GM18505 (cell line): ENCODE results near the gene MSH5.

Experiments used
- ATAC-seq: cut with Tn5 transposase; IDR thresholded peaks from one replicate; pipeline ENCODE4 v1.9.1; 2021; ENCODE audit not compliant: unreplicated experiment
- POLR2A ChIP-seq: IDR thresholded peaks from 4 replicates; pipeline ENCODE4 v1.6.1; 2011; ENCODE audit warnings: borderline replicate concordance; ENCODE audit not compliant: insufficient read depth, insufficient read length; ENCODE audit errors: extremely low read depth

MSH5 gene

DNA sequence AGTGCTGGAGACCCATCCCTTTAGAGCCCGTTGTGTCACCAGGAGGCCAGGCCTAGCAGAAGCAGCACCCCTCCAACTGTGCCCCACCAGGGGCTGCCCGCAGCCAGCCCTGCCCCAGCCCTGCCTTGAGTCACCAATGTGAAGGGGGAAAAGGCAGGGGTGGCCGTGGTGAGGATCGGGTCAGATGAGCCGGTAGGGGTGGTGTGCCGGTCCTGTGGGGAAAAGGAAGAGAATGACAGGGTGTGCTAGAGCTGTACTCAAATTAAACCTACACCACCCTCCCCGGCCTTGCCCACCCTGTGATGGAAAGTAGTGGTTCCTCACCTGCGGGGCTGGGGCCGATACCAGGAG lies 25.7 kb downstream of the MSH5 start:
- no peak for TF ChIP-seq POLR2A
- no peak for ATAC-seq

- ATAC-seq: no peak
- no peak for TF ChIP-seq POLR2A
These were observed 26.3 kb downstream of the MSH5 start for GRCh38 chr6:31765910-31766794.

- TF ChIP-seq POLR2A: no peak
- ATAC-seq: no peak
These were observed 27.4 kb downstream of the MSH5 start for GRCh38 chr6:31767096-31767645.

- TF ChIP-seq POLR2A: no peak
- ATAC-seq: no peak
These were observed 28.8 kb downstream of the MSH5 start for GRCh38 chr6:31768363-31769257.

DNA sequence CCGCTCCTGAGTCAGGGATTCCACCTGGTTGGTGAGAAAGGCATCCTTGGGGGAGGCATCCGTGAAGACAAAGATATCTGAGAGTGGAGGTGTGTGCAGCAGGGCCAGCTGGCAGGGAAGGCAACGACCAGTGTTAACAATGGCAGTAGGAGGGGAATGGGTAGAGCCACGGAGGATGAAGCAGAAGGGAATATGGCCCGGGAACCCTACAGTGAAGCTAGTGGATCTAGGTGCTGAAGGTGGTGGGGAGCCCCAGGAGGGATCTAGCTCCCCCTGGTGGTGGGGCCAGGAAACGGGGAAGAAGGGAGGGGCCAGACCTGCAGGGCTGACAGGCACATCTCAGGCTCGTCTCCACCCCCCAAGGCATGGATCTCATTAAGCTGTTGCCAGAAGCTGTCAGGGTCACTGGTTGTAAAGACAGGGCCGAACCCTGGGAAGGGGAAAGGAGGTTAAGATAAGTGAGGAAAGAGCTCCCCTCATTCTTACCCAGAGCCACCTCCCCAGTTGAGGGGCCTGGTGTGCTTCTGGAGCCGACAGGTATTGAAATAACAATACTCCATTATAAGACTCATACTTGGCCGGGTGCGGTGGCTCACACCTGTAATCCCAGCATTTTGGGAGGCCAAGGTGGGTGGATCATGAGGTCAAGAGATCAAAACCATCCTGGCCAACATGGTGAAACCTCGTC lies 30.0 kb downstream of the MSH5 start:
- TF ChIP-seq POLR2A: no peak
- no peak for ATAC-seq

- TF ChIP-seq POLR2A: no peak
- no peak for ATAC-seq
These were observed 31.1 kb downstream of the MSH5 start for GRCh38 chr6:31770860-31771259.

DNA sequence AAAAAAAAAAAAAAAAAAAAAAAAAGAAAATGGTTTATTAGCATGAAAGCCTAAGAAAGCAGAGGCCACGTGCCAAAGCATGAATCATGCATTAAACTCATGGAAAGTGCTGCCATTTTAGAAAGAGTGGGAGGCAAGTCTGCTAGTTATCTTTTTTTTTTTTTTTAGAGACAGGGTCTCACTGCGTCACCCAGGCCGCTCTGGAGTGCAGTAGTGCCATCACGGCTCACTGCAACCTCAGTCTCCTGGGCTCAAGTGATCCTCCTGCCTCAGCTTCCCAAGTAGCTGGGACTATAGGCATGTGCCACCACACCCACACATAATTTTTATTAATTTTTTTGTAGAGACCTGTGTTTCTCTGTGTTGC lies 32.2 kb downstream of the MSH5 start:
- no peak for ATAC-seq
- no peak for TF ChIP-seq POLR2A

- TF ChIP-seq POLR2A: no peak
- no peak for ATAC-seq
These were observed 35.4 kb downstream of the MSH5 start for GRCh38 chr6:31775184-31775583.

DNA sequence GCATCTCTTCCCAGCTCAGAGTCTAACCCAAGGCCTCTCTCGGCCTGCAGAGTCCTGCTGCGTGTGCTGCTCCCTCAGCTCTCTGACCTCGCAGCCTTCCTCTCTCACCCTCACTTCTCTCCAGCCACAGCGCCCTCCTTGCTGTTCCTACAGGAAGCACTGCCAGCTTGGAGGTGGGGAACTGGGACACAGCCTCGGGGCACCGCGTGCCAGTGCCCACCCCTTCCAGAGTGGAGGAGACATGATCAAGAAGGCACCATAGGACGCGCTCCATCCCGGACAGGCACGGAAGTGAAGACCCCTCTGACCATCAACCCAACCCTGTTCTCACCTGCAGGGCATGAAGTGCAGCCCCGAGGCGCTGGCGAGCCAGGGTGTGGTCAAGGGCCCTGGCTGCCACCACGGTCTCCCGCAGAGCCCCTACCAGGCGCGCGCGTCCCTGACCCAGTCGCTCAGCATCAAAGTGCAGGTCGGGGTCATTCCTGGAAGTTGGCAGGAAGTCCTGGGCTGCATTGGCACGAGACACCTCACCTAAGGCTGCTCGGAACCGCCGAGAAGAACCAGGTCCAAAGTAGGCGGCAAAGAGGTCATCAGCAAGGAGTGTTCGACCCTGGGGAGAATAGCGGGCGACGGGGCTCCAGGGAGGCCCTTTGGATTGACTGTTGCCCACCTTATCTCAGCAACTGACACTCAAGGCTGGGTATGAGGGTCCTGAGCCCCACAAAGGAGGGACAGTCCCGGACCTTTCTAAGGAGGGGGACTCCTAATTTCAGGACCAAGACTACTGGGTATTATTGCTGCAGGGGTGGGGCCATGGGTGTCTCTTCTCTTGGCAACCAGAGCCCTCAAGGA lies 36.1 kb downstream of the MSH5 start:
- TF ChIP-seq POLR2A: no peak
- no peak for ATAC-seq

DNA sequence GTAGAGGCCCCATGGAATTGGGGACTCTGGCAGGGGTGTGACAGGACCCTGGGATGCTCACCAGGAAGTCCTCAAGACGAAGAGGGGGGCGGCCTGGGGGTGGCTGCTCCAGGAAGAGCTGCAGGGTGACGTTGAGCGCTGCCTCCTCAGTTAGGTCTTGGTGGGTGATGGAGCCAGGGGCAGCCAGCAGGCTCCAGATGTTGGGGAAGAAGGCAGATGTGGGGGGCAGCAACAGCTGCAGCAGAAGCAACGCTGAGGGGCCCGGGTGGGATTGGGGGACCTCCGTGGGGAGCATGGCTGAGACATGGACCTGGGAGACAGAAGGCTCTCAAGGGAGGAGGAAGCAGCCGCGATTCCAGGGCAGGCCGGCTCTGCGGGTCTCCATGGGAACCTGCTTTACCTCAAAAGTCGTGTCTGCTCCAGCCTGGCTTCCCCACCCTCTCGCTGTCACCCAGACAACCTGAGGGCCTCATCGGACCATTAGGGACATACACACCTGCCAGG lies 36.7 kb downstream of the MSH5 start:
- ATAC-seq: no peak
- no peak for TF ChIP-seq POLR2A

- peak; percentile 64 for ATAC-seq
- peak; percentile 30 for TF ChIP-seq POLR2A
These were observed 37.3 kb downstream of the MSH5 start, which contains the start of gene VWA7 for GRCh38 chr6:31776989-31777666. VWA7 (minus strand) TSS chr6:31777328; CDS start chr6:31776779, 549 bp downstream.

- ATAC-seq: no peak
- TF ChIP-seq POLR2A: no peak
These were observed 37.9 kb downstream of the MSH5 start for GRCh38 chr6:31777667-31778050.

DNA sequence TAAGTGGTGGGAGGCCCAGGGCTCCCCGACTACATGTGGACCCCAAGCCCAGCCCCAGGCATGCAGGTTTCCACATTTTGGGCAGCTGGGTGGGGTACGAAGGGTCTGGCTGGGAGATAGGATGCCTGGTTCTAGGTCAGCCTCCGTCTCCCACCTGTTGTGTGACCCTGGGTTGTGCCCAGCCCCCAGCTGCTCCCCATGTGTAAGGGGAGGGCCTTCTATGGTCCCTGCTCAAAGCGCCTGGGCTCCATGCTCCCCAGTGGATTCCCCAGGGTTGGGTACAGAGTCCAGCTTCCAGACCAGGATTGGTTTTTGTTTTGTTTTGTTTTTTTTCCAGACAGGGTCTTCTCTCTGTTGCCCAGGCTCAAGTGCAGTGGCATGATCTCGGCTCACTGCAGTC lies 38.4 kb downstream of the MSH5 start:
- no peak for ATAC-seq
- TF ChIP-seq POLR2A: no peak
